ENCODE results near the gene KIF11.
A peak's percentile ranks its signal among the peaks of the same experiment; 100 is the strongest.
"Not testable (repeated sequence)": the region's sequence is repeated elsewhere in the genome, so short reads cannot be mapped to it uniquely, and the experiment has no call there.

The KIF11 gene

GRCh38 chr10:92592761-92593618 is at the start of gene KIF11:
TSS of gene KIF11 (plus strand) at chr10:92593130. CDS start at chr10:92593376, 246 bp downstream.
- peak; percentile 86 for DNase-seq

GRCh38 chr10:92544296-92544695 is 48.6 kb upstream of the KIF11 start:
- DNase-seq = peak; percentile 47

- DNase-seq = no peak
Observed at GRCh38 chr10:92545556-92545955, 47.4 kb upstream of the KIF11 start.

- DNase-seq = no peak
Observed at GRCh38 chr10:92547676-92548075, 45.3 kb upstream of the KIF11 start.

GRCh38 chr10:92550924-92551323 is 42.0 kb upstream of the KIF11 start:
- DNase-seq = no peak

- DNase-seq = no peak
Observed at GRCh38 chr10:92552310-92552709, 40.6 kb upstream of the KIF11 start.

GRCh38 chr10:92553959-92554358 is 39.0 kb upstream of the KIF11 start:
- no peak for DNase-seq

- DNase-seq = no peak
Observed at GRCh38 chr10:92559046-92559445, 33.9 kb upstream of the KIF11 start.

GRCh38 chr10:92562424-92562823 is 30.5 kb upstream of the KIF11 start:
- no peak for DNase-seq

- DNase-seq = no peak
Observed at GRCh38 chr10:92567952-92568600, 24.9 kb upstream of the KIF11 start.

GRCh38 chr10:92569071-92569470 is 23.9 kb upstream of the KIF11 start:
- no peak for DNase-seq

GRCh38 chr10:92569663-92570062 is 23.3 kb upstream of the KIF11 start:
- DNase-seq = not testable (repeated sequence)

GRCh38 chr10:92571649-92572048 is 21.3 kb upstream of the KIF11 start:
- no peak for DNase-seq

- no peak for DNase-seq
Observed at GRCh38 chr10:92572362-92573090, 20.4 kb upstream of the KIF11 start.

GRCh38 chr10:92573091-92573797 is 19.7 kb upstream of the KIF11 start:
- no peak for DNase-seq

GRCh38 chr10:92573798-92574547 is 19.0 kb upstream of the KIF11 start, which contains the start of gene IDE:
TSS of gene IDE (minus strand) at chr10:92574093. CDS start at chr10:92574019, 74 bp downstream.
- no peak for DNase-seq

- no peak for DNase-seq
Observed at GRCh38 chr10:92574548-92575261, 18.2 kb upstream of the KIF11 start.

GRCh38 chr10:92575961-92576360 is 17.0 kb upstream of the KIF11 start:
- DNase-seq = no peak

- not testable (repeated sequence) for DNase-seq
Observed at GRCh38 chr10:92582347-92582746, 10.6 kb upstream of the KIF11 start.

GRCh38 chr10:92590623-92591549 is 2.0 kb upstream of the KIF11 start:
- DNase-seq = no peak
